AG04450 (cell line): ENCODE results near the gene NINJ2. TPM values are rescaled to one million over a fixed set of nuclear protein-coding genes. Genes with fewer than 3 reads are reported as not detected.
"Not testable (repeated sequence)": the region's sequence is repeated elsewhere in the genome, so short reads cannot be mapped to it uniquely, and the experiment has no call there.

Experiments
- CTCF ChIA-PET: fragments of 300-600, 350-600 bp; formaldehyde crosslinking; extraction: SDS; loops from one replicate; lab custom pipeline; 2022; ENCODE audit warnings: antibody characterized with exemption, inconsistent platforms; lab: Charles Lee
- POLR2A ChIA-PET: fragments of 350-600 bp; formaldehyde crosslinking; extraction: SDS; loops from one replicate; lab custom pipeline; 2021; ENCODE audit warnings: antibody characterized with exemption, inconsistent platforms; lab: Yijun Ruan, JAX
- DNase-seq: peaks from one replicate; pipeline ENCODE4 v3.0.0-alpha.2; 2011; ENCODE audit warnings: low read depth, low spot score
- H3K27ac ChIP-seq: one replicate; pipeline ENCODE4 v1.5.1; 2012; ENCODE audit warnings: low read depth, low read length, control low read depth
- H3K27me3 ChIP-seq: one replicate; pipeline ENCODE4 v1.6.0; 2012; ENCODE audit warnings: low read length; ENCODE audit not compliant: control insufficient read depth, insufficient read depth
- H3K4me3 ChIP-seq: 2 replicates; pipeline ENCODE4 v1.5.1; 2011; ENCODE audit warnings: mild to moderate bottlenecking, low read depth, low read length, control low read depth
- H3K9me3 ChIP-seq: 2 replicates; pipeline ENCODE4 v1.5.1; 2012; ENCODE audit warnings: low read length; ENCODE audit not compliant: control insufficient read depth, insufficient read depth
- polyA plus RNA-seq: library from polyadenylated mRNA; depleted of rRNA; stranded (reverse); fragments of >200 nt; gene quantifications from 2 replicates; pipeline ENCODE4 v1.2.3, GENCODE V29; 2011
- TF ChIP-seq, protein P1 (sequence below): IDR thresholded peaks from 2 replicates; pipeline ENCODE4 v1.5.1; 2011; ENCODE audit warnings: low read depth, low read length, control low read depth, inconsistent platforms

The NINJ2 gene
- polyA plus RNA-seq, 1 experiment, result not detected

DNA sequence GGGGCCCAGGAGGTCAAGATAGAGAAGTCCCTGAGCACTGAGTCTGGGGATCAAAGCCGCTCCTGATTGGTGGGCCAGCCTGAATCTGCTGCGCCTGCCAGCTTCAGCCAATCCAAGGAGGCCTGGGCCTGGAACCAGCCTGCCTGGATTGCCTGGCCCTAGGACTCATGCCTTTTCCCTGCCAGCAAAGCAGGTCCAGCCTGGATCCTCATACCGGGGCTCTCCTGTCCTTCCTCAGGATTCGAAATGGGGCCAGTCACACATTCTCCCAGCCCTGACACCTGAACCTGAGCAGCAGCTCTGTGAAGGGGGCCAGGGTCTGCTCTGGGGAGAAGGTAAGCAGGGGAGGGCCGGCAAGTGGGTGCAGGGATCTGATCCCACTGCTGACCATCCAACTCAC is 81.9 kb downstream of the NINJ2 start:
- POLR2A ChIA-PET, result no interaction called here
- CTCF ChIA-PET, result interaction anchor here (0.6 to 1.0 kb wide), 2 partner anchors 170 kb away, joined by 3 read pairs; no protein-coding TSS in a partner anchor
- no peak for DNase-seq
- no peak overlapping the region for H3K27ac ChIP-seq
- TF ChIP-seq, protein P1, sequence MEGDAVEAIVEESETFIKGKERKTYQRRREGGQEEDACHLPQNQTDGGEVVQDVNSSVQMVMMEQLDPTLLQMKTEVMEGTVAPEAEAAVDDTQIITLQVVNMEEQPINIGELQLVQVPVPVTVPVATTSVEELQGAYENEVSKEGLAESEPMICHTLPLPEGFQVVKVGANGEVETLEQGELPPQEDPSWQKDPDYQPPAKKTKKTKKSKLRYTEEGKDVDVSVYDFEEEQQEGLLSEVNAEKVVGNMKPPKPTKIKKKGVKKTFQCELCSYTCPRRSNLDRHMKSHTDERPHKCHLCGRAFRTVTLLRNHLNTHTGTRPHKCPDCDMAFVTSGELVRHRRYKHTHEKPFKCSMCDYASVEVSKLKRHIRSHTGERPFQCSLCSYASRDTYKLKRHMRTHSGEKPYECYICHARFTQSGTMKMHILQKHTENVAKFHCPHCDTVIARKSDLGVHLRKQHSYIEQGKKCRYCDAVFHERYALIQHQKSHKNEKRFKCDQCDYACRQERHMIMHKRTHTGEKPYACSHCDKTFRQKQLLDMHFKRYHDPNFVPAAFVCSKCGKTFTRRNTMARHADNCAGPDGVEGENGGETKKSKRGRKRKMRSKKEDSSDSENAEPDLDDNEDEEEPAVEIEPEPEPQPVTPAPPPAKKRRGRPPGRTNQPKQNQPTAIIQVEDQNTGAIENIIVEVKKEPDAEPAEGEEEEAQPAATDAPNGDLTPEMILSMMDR, result no peak
- H3K27me3 ChIP-seq, result peaks cover 13% of the 10 kb centered on the region
- no peak overlapping the region for H3K4me3 ChIP-seq
- no peaks in the 10 kb centered on the region; the same call in 1 of the 2 replicates for H3K9me3 ChIP-seq

DNA sequence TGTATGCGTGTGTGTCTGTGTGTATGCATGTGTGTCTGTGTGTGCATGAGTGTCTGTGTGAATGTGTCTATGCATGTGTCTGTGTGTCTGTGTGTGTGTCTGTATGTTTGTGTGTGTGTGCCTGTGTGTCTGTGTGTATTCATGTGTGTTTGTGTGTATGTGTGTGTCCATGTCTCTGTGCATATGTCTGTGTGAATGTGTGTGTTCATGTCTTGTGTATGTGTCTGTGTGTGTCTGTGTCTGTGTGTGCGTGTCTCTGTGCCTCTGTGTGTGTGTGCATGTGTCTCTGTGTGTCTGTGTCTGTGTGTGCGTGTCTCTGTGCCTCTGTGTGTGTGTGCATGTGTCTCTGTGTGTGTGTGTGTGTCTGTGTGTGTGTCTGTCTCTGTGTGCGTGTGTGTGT is 82.4 kb downstream of the NINJ2 start:
- CTCF ChIA-PET, result interaction anchor here (1.0 kb wide), 1 partner anchor 171 kb away, joined by 3 read pairs; no protein-coding TSS in a partner anchor
- Histone ChIP-seq H3K9me3 (no peaks in the 10 kb centered on the region; the same call in 1 of the 2 replicates), H3K27ac (no peak overlapping the region), H3K4me3 (no peak overlapping the region), H3K27me3 (peaks cover 11% of the 10 kb centered on the region)
- POLR2A ChIA-PET, result no interaction called here
- TF ChIP-seq, protein P1, result no peak
- no peak for DNase-seq

DNA sequence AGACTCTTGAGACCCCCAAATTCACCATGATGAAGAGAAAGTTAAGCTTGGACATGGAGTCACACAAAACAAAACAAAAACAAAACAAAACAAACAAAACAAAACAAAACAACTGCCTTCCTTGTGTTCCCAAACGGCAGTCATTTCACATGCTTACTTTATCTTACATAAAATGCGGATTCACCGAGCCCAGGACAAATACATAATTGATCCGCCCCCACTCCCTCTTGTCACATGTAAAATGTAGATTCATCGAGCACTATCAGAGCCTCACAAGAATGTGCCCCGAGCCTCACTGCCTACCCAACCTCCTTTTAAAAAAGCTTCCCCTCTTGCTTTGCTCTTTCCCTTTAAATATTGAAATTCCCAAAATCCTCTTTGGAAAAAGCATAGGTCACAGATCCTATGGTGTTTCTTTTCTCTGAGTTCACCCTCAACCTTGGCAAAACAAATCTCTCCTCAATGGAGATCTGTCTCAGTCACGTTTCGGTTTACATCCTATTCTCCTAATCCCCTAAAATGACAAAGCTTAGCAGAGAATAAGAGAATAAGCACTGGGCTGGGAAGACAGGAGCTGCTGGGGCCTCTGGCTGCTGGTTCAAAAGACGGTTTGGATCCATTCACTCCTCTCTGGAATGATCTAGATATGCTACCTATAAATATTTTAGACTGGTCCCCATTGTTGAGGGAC is 83.7 kb downstream of the NINJ2 start:
- no peak overlapping the region for H3K27ac ChIP-seq
- POLR2A ChIA-PET, result no interaction called here
- CTCF ChIA-PET, result interaction anchor here (1.8 to 6.9 kb wide), 2 partner anchors 10 to 172 kb away, joined by 6 to 145 read pairs; partner anchors contain the start of gene WNK1

DNA sequence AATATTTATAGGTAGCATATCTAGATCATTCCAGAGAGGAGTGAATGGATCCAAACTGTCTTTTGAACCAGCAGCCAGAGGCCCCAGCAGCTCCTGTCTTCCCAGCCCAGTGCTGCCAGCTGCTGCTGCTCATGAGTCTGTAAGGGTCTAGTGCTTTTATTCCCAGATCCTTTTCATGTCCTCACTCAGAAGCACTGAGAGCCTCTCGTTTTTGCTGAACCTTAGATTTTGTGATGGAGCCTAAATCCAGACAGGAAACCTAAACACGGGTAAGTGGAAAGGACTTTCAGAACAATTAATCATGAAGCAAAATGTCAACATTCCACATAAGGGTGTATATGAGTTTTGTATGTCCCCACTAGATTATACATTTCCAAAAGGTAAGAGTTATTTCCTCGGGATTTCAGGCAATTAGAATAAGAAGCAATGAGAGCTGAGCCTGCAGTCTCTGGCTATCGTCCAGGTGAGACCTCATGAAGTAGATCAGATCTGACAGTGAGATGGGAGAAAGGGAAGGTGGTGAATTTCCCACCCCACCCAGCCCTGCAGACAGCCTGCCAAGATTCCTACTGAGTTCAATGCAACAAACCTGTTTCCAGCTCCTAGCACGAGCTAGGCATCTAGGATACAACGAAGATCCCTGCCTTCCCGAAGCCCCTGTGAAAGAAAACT is 84.4 kb downstream of the NINJ2 start:
- Histone ChIP-seq H3K27ac (no peak overlapping the region), H3K9me3 (no peaks in the 10 kb centered on the region; the same call in 1 of the 2 replicates), H3K27me3 (peaks cover 11% of the 10 kb centered on the region), H3K4me3 (no peak overlapping the region)
- ChIA-PET CTCF (interaction anchor here (1.8 to 6.9 kb wide), 2 partner anchors 9 to 172 kb away, joined by 6 to 145 read pairs; partner anchors contain the start of gene WNK1), POLR2A (interaction anchor here (0.6 kb wide), 1 partner anchor 198 kb away, joined by 7 read pairs; no protein-coding TSS in a partner anchor)
- DNase-seq, result no peak
- TF ChIP-seq, protein P1, result no peak

More for the DNA sequence above, 83.7 kb downstream of the NINJ2 start:
- peaks cover 11% of the 10 kb centered on the region for H3K27me3 ChIP-seq
- TF ChIP-seq, protein P1, result no peak
- no peak overlapping the region for H3K4me3 ChIP-seq
- no peaks in the 10 kb centered on the region; the same call in 1 of the 2 replicates for H3K9me3 ChIP-seq
- DNase-seq, result no peak

DNA sequence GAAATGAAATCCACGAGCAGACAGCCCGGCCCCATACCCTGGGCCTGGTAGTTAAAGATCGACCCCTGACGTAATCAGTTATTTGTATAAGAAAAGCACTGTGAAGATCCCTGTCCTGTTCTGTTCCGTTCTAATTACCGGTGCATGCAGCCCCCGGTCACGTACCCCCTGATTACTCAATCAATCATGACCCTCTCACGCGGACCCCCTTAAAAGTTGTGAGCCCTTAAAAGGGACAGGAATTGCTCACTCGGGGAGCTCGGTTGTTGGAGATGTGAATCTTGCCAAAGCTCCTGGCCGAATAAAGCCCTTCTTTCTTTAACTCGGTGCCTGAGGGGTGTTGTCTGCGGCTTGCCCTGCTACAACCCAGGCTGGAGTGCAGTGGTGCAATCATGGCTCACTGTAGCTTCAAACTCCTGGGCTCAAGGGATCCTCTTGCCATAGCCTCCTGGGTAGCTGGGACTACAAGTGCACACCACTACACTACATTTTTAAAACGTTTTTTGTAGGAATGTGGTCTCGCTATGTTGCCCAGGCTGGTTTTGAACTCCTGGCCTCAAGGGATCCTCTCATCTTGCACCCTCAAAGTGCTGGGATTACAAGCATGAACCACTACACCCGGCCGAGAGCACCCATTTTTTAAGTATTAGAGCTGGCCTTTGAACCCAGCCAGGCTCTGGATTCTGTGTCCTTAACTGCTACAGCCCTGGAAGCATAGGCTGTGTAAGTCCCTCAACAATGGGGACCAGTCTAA is 85.1 kb downstream of the NINJ2 start:
- CTCF ChIA-PET, result interaction anchor here (1.8 to 6.9 kb wide), 3 partner anchors 8 to 237 kb away, joined by 6 to 145 read pairs (median 55); partner anchors contain the start of gene WNK1
- not testable (repeated sequence) for H3K27me3 ChIP-seq, DNase-seq, H3K27ac ChIP-seq, H3K4me3 ChIP-seq, H3K9me3 ChIP-seq
- POLR2A ChIA-PET, result interaction anchor here (0.6 kb wide), 1 partner anchor 199 kb away, joined by 7 read pairs; no protein-coding TSS in a partner anchor
